AG10803 (cell line): ENCODE results near the gene ADGRB3.
"Not testable (repeated sequence)": the region's sequence is repeated elsewhere in the genome, so short reads cannot be mapped to it uniquely, and the experiment has no call there.

ENCODE experiments used
- DNase-seq: peaks from one replicate; pipeline ENCODE4 v3.0.0; 2010; ENCODE audit warnings: low read depth
- H3K4me3 ChIP-seq: 2 replicates; pipeline ENCODE4 v1.5.1; 2011; ENCODE audit warnings: mild to moderate bottlenecking, low read length, control low read depth
- CTCF ChIP-seq: conservative IDR thresholded peaks from 2 replicates; pipeline ENCODE4 v1.5.1; 2011; ENCODE audit warnings: mild to moderate bottlenecking, low read length, control low read depth, inconsistent platforms

The ADGRB3 gene

GRCh38 chr6:69100772-69101171 lies 465.7 kb downstream of the ADGRB3 start:
- DNase-seq = no peak
- H3K4me3 ChIP-seq = no peak overlapping the region
- no peak for TF ChIP-seq CTCF

- no peak overlapping the region for H3K4me3 ChIP-seq
- no peak for DNase-seq
- TF ChIP-seq CTCF = no peak
Observed at GRCh38 chr6:69102416-69102815, 467.3 kb downstream of the ADGRB3 start.

- TF ChIP-seq CTCF = no peak
- no peak for DNase-seq
- no peak overlapping the region for H3K4me3 ChIP-seq
Observed at GRCh38 chr6:69105288-69105687, 470.2 kb downstream of the ADGRB3 start.

- TF ChIP-seq CTCF = no peak
- no peak for DNase-seq
- H3K4me3 ChIP-seq = no peak overlapping the region
Observed at GRCh38 chr6:69106511-69106910, 471.4 kb downstream of the ADGRB3 start.

- no peak for DNase-seq
- no peak for TF ChIP-seq CTCF
Observed at GRCh38 chr6:69111301-69111700, 476.2 kb downstream of the ADGRB3 start.

GRCh38 chr6:69116658-69117057 lies 481.6 kb downstream of the ADGRB3 start:
- DNase-seq = no peak
- TF ChIP-seq CTCF = no peak
- H3K4me3 ChIP-seq = no peak overlapping the region

More at GRCh38 chr6:69111301-69111700, 476.2 kb downstream of the ADGRB3 start:
- no peak overlapping the region for H3K4me3 ChIP-seq

GRCh38 chr6:69121461-69122406 lies 486.7 kb downstream of the ADGRB3 start:
- not testable (repeated sequence) for DNase-seq, H3K4me3 ChIP-seq
